GM19468 (cell line): ENCODE results near the gene AUTS2.
"Not testable (repeated sequence)": the region's sequence is repeated elsewhere in the genome, so short reads cannot be mapped to it uniquely, and the experiment has no call there.

ENCODE experiments used
- ATAC-seq: cut with Tn5 transposase; IDR thresholded peaks from one replicate; pipeline ENCODE4 v1.9.1; 2021; ENCODE audit warnings: mild to moderate bottlenecking, moderate library complexity, moderate number of reproducible peaks; ENCODE audit not compliant: unreplicated experiment; ENCODE audit errors: extremely low read depth

Gene AUTS2

GRCh38 chr7:69775231-69775771, 177.0 kb downstream of the AUTS2 start:
- no peak for ATAC-seq

GRCh38 chr7:69776611-69777010, 178.3 kb downstream of the AUTS2 start:
- ATAC-seq, result no peak

GRCh38 chr7:69778138-69778537, 179.9 kb downstream of the AUTS2 start:
- no peak for ATAC-seq

- ATAC-seq, result no peak
Observed at GRCh38 chr7:69780379-69780778, 182.1 kb downstream of the AUTS2 start.

- no peak for ATAC-seq
Observed at GRCh38 chr7:69781412-69781846, 183.2 kb downstream of the AUTS2 start.

- no peak for ATAC-seq
Observed at GRCh38 chr7:69782917-69783684, 184.8 kb downstream of the AUTS2 start.

GRCh38 chr7:69786130-69786529, 187.9 kb downstream of the AUTS2 start:
- ATAC-seq, result not testable (repeated sequence)

GRCh38 chr7:69786730-69787395, 188.6 kb downstream of the AUTS2 start:
- ATAC-seq, result no peak

- no peak for ATAC-seq
Observed at GRCh38 chr7:69787736-69788431, 189.6 kb downstream of the AUTS2 start.

- no peak for ATAC-seq
Observed at GRCh38 chr7:69789563-69789962, 191.3 kb downstream of the AUTS2 start.

- ATAC-seq, result no peak
Observed at GRCh38 chr7:69790977-69791724, 192.9 kb downstream of the AUTS2 start.

- no peak for ATAC-seq
Observed at GRCh38 chr7:69791739-69792138, 193.5 kb downstream of the AUTS2 start.

GRCh38 chr7:69795932-69796331, 197.7 kb downstream of the AUTS2 start:
- no peak for ATAC-seq

GRCh38 chr7:69796416-69796815, 198.1 kb downstream of the AUTS2 start:
- ATAC-seq, result no peak

- ATAC-seq, result no peak
Observed at GRCh38 chr7:69799048-69799697, 200.9 kb downstream of the AUTS2 start.

- ATAC-seq, result no peak
Observed at GRCh38 chr7:69799990-69800389, 201.7 kb downstream of the AUTS2 start.

- no peak for ATAC-seq
Observed at GRCh38 chr7:69800495-69800894, 202.2 kb downstream of the AUTS2 start.

GRCh38 chr7:69801729-69802682, 203.7 kb downstream of the AUTS2 start:
- no peak for ATAC-seq
